22Rv1 (cell line): ENCODE results near the gene SCCPDH.
"Not testable (repeated sequence)": the region's sequence is repeated elsewhere in the genome, so short reads cannot be mapped to it uniquely, and the experiment has no call there.

ENCODE experiments used
- ZFX ChIP-seq: fragments of 450-650 bp; IDR thresholded peaks from 2 replicates; pipeline ENCODE4 v1.6.1; 2017; ENCODE audit warnings: antibody characterized with exemption, borderline replicate concordance
- TF ChIP-seq, protein P1 (sequence below): fragments of 450-650 bp; IDR thresholded peaks from 2 replicates; pipeline ENCODE4 v1.5.1; 2017; ENCODE audit warnings: mild to moderate bottlenecking

DNA sequence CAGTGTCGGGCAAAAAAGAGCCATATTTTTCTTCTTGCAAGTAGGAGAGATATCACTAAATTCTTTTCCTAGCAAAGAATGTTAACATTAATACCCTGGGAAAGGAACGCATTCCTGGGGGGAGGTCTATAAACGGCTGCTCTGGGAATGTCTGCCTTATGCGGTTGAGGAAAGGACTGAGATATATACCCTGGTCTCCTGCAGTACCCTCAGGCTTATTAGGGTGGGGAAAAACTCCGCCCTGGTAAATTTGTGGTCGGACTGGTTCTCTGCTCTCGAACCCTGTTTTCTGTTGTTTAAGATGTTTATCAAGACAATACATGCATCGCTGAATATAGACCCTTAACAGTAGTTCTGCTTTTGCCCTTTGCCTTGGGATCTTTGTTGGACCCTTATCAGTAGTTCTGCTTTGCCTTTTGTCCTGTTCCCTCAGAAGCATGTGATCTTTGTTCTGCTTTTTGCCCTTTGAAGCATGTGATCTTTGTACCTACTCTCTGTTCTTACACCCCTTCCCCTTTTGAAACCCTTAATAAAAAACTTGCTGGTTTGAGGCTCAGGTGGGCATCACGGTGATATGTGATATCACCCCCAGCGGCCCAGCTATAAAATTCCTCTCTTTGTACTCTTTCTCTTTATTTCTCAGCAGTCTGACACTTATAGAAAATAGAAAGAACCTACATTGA, 29.9 kb upstream of the SCCPDH start:
- TF ChIP-seq, protein P1, sequence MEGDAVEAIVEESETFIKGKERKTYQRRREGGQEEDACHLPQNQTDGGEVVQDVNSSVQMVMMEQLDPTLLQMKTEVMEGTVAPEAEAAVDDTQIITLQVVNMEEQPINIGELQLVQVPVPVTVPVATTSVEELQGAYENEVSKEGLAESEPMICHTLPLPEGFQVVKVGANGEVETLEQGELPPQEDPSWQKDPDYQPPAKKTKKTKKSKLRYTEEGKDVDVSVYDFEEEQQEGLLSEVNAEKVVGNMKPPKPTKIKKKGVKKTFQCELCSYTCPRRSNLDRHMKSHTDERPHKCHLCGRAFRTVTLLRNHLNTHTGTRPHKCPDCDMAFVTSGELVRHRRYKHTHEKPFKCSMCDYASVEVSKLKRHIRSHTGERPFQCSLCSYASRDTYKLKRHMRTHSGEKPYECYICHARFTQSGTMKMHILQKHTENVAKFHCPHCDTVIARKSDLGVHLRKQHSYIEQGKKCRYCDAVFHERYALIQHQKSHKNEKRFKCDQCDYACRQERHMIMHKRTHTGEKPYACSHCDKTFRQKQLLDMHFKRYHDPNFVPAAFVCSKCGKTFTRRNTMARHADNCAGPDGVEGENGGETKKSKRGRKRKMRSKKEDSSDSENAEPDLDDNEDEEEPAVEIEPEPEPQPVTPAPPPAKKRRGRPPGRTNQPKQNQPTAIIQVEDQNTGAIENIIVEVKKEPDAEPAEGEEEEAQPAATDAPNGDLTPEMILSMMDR = not testable (repeated sequence)
- not testable (repeated sequence) for TF ChIP-seq ZFX
